HG03066 (cell line): ENCODE results near the gene TRIM22.
"Not testable (repeated sequence)": the region's sequence is repeated elsewhere in the genome, so short reads cannot be mapped to it uniquely, and the experiment has no call there.

Experiments used
- ATAC-seq: cut with Tn5 transposase; IDR thresholded peaks from one replicate; pipeline ENCODE4 v1.9.1; 2021; ENCODE audit warnings: low read depth; ENCODE audit not compliant: unreplicated experiment

Gene TRIM22

DNA sequence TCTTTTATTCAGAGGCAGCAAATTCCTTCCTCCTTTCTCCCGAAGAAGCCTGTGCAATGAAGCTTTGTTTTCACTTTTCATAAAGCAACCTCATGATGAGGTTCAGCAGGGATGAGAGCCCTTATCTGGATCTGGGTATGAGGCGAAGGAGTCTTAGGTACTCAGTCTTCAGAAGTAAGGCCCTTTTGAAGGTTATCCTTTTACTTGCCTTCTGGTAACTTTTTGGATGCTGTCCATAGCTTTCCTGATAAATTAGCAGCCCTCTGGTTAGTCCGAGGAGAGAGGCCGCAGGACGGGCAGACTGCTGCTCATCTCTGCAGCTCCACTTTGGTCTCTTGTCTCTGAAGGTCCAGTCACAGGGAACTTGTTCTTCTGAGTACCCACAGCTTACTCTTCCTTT lies 1.1 kb downstream of the TRIM22 start:
- no peak for ATAC-seq

DNA sequence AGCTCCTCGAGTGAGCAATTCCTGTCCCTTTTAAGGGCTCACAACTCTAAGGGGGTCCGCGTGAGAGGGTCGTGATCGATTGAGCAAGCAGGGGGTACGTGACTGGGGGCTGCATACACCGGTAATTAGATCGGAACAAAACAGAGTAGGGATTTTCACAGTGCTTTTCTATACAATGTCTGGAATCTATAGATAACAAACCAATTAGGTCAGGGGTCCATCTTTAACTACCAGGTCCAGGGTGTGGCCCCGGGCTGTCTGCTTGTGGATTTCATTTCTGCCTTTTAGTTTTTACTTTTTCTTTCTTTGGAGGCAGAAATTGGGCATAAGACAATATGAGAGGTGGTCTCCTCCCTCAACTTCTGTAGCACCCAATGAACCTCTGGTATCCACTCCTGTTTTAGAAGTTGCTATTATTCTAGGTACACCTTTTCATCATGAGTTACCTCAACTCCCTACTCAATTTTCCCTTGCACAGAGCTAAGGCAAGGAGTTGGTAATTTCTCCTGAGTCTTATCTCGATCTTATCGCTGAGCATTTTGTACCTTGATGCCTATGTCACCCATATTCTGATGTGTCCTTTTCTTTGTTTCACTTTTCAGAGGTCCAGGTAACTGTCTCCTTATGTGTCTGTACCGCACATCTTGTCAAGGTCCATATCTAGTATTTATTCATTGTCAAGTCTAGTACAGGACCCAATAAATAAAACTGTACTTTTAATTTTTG lies 1.8 kb downstream of the TRIM22 start:
- ATAC-seq, result not testable (repeated sequence)

GRCh38 chr11:5691964-5692361 lies 2.4 kb downstream of the TRIM22 start:
- ATAC-seq, result no peak

- no peak for ATAC-seq
Measured at GRCh38 chr11:5694642-5695041, 5.1 kb downstream of the TRIM22 start.

- ATAC-seq, result no peak
Measured at GRCh38 chr11:5695580-5695979, 6.0 kb downstream of the TRIM22 start.

DNA sequence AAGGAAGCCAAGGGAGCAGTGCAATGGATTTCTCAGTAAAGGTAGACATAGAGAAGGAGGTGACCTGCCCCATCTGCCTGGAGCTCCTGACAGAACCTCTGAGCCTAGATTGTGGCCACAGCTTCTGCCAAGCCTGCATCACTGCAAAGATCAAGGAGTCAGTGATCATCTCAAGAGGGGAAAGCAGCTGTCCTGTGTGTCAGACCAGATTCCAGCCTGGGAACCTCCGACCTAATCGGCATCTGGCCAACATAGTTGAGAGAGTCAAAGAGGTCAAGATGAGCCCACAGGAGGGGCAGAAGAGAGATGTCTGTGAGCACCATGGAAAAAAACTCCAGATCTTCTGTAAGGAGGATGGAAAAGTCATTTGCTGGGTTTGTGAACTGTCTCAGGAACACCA lies 6.6 kb downstream of the TRIM22 start:
- no peak for ATAC-seq

GRCh38 chr11:5698281-5698680 lies 8.7 kb downstream of the TRIM22 start:
- no peak for ATAC-seq

DNA sequence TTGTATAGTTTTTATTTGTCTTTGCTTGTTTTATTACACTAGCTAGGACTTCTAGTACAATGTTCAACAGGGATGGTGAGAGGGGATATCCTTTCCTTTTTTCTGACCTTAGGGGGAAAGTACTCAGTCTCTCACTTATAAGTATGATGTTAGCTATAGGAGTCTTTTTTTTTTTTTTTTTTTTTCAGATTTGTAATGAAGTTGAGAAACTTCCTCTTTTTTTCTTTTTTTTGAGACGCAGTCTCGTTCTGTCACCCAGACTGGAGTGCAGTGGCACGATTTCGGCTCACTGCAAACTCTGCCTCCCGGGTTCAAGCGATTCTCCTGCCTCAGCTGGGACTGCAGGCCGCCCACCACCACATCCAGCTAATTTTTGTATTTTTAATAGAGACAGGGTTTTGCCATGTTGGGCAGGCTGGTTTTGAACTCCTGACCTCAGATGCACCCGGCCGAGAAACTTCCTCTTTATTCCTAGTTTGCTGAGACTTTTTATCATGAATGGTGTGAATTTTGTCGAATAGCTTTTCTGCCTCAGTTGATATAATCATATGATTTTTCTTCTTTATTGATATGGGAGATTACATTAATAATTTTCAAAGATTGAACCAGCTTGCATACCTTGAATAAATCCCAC lies 10.9 kb downstream of the TRIM22 start:
- ATAC-seq, result no peak

- ATAC-seq, result no peak
Measured at GRCh38 chr11:5701055-5701577, 11.5 kb downstream of the TRIM22 start.

DNA sequence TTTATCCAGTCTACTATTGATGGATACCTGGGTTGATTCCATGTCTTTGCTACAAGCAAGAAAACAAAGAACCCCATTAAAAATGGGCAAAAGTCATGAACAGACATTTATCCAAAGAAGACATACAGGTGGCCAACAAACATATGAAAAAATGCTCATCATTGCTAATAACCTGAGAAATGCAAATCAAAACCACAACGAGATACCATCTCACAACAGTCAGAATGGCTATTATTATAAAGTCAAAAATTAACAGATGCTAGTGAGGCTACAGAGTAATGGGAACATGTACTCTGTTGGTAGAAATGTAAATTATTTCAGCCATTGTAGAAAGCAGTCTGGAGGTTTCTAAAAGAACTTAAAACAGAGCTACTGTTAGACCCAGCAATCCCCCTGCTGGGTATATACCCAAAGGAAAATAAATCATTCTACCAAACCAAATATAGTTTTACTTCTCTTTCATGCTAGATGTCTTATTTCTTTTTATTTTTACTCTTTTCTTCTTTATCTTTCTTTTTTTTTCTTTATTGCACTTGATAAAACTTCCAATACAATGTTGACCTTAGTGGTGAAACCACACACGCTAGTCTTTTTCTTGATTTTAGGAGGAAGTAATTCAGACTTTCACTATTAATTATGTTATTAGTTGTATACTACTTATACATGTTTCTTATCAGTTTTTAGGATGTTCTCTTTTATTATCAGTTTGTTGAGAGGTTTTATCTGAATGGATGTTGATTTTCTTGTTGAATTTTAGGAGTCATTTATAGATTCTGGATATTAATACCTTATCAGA lies 14.3 kb downstream of the TRIM22 start:
- peak; percentile 72 for ATAC-seq

DNA sequence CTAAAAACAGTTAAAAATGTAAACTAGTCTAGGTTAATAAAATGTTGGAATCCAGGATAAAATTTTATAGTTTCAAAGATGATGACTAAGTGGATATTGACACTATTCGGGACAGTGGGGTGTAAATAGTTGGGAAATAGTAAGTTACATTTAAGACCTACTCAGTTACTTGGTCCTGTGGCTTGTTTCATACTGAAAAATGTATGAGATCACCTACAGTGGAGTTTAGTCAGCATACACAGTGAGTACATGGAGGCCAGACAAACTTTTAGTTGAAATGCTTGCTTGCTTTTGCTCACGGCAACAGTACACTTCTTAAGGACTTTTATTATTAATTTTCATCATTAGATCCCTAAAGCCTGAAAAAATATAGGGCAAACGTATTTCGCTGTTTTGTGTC lies 16.1 kb downstream of the TRIM22 start:
- no peak for ATAC-seq

- ATAC-seq, result no peak
Measured at GRCh38 chr11:5712507-5712906, 22.9 kb downstream of the TRIM22 start.

GRCh38 chr11:5713695-5714094 lies 24.1 kb downstream of the TRIM22 start:
- no peak for ATAC-seq

- not testable (repeated sequence) for ATAC-seq
Measured at GRCh38 chr11:5716518-5716917, 26.9 kb downstream of the TRIM22 start.

GRCh38 chr11:5719703-5720495 lies 30.3 kb downstream of the TRIM22 start:
- no peak for ATAC-seq

DNA sequence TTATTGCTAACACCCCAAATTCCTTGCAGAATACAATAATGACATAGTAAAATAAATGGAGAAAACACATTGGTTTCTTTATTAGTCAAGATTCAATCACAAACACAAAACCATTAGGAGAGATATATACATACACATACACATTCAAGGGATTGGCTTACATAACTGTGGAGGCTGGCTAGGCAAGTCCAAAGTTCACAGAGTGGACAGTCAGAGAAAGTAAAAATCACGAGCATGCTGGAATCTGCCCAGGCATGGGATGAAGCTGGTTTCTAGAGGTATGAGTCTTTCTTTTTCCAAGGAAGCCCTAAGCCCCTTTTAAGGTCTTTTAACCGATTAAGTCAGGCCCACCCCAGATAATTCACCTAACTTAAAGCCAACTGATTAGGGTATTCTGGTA lies 33.0 kb downstream of the TRIM22 start:
- no peak for ATAC-seq

GRCh38 chr11:5726351-5726750 lies 36.8 kb downstream of the TRIM22 start:
- ATAC-seq, result no peak

DNA sequence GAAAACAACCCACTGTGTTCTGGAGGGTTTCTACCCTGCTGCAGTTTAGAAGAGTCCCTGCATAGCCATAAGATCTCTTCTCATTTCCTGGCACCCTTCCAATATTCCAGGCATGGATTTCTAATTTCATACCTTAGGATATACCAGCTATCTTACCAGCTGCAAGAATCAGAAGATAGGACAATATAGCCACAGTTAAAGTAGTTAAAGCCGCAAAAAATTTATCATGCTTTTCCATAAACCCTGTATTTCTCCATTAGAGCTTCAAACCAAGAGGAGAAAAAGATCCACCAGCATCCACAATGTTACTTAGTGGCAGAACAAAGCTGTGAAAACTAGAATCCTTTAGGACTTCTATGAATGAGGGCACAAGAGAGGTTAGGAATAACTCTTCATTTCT lies 38.1 kb downstream of the TRIM22 start:
- no peak for ATAC-seq

- ATAC-seq, result no peak
Measured at GRCh38 chr11:5736396-5736795, 46.8 kb downstream of the TRIM22 start, which contains the start of gene OR56B1. OR56B1 (plus strand) TSS chr11:5736448; CDS start chr11:5736517, 69 bp downstream.

GRCh38 chr11:5737091-5737490 lies 47.5 kb downstream of the TRIM22 start:
- ATAC-seq, result no peak
